Keratinocyte (primary cell): Measurements from ENCODE around the gene DNAJB6.

Experiments used
- CTCF ChIP-seq, 3 experiments: IDR thresholded peaks in 1 of 3; conservative IDR thresholded peaks in 1 of 3; optimal IDR thresholded peaks in 1 of 3; 2 replicates in 2 of 3; 3 replicates in 1 of 3; pipeline versions ENCODE3 to v1.5.1; 2011; ENCODE audit warnings: low read length in 3 of 3, mild to moderate bottlenecking in 3 of 3, moderate library complexity in 2 of 3, control low read depth in 1 of 3, inconsistent platforms in 1 of 3; ENCODE audit not compliant: insufficient read depth in 2 of 3; ENCODE audit errors: extremely low read depth in 1 of 3
- EZH2 ChIP-seq: IDR thresholded peaks from one replicate; pipeline ENCODE4 v1.6.1; 2012; ENCODE audit warnings: inconsistent platforms, mild to moderate bottlenecking, low read length, moderate library complexity

GRCh38 chr7:157425137-157425731, 88.4 kb downstream of the DNAJB6 start:
- TF ChIP-seq CTCF (optimal IDR thresholded peaks at IDR 0.05 in 1 of 3, IDR thresholded peaks at IDR 0.05 in 1 of 3, conservative IDR thresholded peaks at IDR 0.05 in 1 of 3; ENCODE audit: extremely low read depth in 1 of 3, insufficient read depth in 2 of 3, low read length in 3 of 3), result no peak
- no peak for TF ChIP-seq EZH2
